HG03135 (cell line): ENCODE data around the gene PRKN.

Experiments
- ATAC-seq: cut with Tn5 transposase; IDR thresholded peaks from one replicate; pipeline ENCODE4 v1.9.1; 2021; ENCODE audit warnings: mild to moderate bottlenecking, moderate library complexity; ENCODE audit not compliant: unreplicated experiment

Gene PRKN

GRCh38 chr6:161941565-161941964 is 786.0 kb downstream of the PRKN start:
- ATAC-seq = no peak

- ATAC-seq = no peak
These were observed 787.0 kb downstream of the PRKN start for GRCh38 chr6:161940519-161940918.

- ATAC-seq = no peak
These were observed 801.2 kb downstream of the PRKN start for GRCh38 chr6:161926324-161926723.

- no peak for ATAC-seq
These were observed 803.0 kb downstream of the PRKN start for GRCh38 chr6:161924516-161925116.

- no peak for ATAC-seq
These were observed 804.9 kb downstream of the PRKN start for GRCh38 chr6:161922631-161923119.

GRCh38 chr6:161921602-161922395 is 805.8 kb downstream of the PRKN start:
- no peak for ATAC-seq

GRCh38 chr6:161919691-161920090 is 807.9 kb downstream of the PRKN start:
- no peak for ATAC-seq

- ATAC-seq = no peak
These were observed 808.8 kb downstream of the PRKN start for GRCh38 chr6:161918628-161919205.

GRCh38 chr6:161918109-161918531 is 809.4 kb downstream of the PRKN start:
- no peak for ATAC-seq

GRCh38 chr6:161917645-161918044 is 809.9 kb downstream of the PRKN start:
- ATAC-seq = no peak

GRCh38 chr6:161915456-161915964 is 812.1 kb downstream of the PRKN start:
- no peak for ATAC-seq

GRCh38 chr6:161908872-161909271 is 818.7 kb downstream of the PRKN start:
- ATAC-seq = no peak

- ATAC-seq = no peak
These were observed 821.0 kb downstream of the PRKN start for GRCh38 chr6:161906571-161906970.

- no peak for ATAC-seq
These were observed 823.9 kb downstream of the PRKN start for GRCh38 chr6:161903584-161904212.

GRCh38 chr6:161901740-161902426 is 825.7 kb downstream of the PRKN start:
- ATAC-seq = no peak

GRCh38 chr6:161894436-161894835 is 833.1 kb downstream of the PRKN start:
- ATAC-seq = no peak

- ATAC-seq = no peak
These were observed 836.0 kb downstream of the PRKN start for GRCh38 chr6:161891542-161891941.

GRCh38 chr6:161890832-161891297 is 836.7 kb downstream of the PRKN start:
- no peak for ATAC-seq

- no peak for ATAC-seq
These were observed 837.3 kb downstream of the PRKN start for GRCh38 chr6:161890133-161890831.

- no peak for ATAC-seq
These were observed 838.2 kb downstream of the PRKN start for GRCh38 chr6:161889324-161889723.
